HepG2 (cell line): Measurements from ENCODE around the gene B3GALT6. TPM values are rescaled to one million over a fixed set of nuclear protein-coding genes. Genes with fewer than 3 reads are reported as not detected.

ENCODE experiments used
- ATAC-seq: fragments of 200-7000 bp; cut with Tn5 transposase; 3 replicates; pipeline ENCODE4 v1.9.1; 2020; ENCODE audit warnings: mild to moderate bottlenecking, moderate library complexity
- BruUV-seq: library from RNA; stranded (reverse); fragments of 400-500 nt; replicated peaks from 2 replicates; lab custom pipeline; 2021; lab: Mats Ljungman, UMichigan
- CTCF ChIA-PET: fragments of 300-600 bp; formaldehyde crosslinking; extraction: SDS; loops from one replicate; lab custom pipeline; 2021; ENCODE audit warnings: low total read pairs, inconsistent platforms, low intra/inter-chr PET ratio; lab: Yijun Ruan, JAX
- POLR2A ChIA-PET: fragments of 350-600 bp; sonication (Branson Sonifier 250); formaldehyde crosslinking; loops from one replicate; lab custom pipeline; 2020; ENCODE audit warnings: antibody characterized with exemption, inconsistent platforms; lab: Yijun Ruan, JAX
- DNase-seq: peaks from one replicate; pipeline ENCODE4 v3.0.0-alpha.2; 2015; ENCODE audit warnings: low spot score
- FAIRE-seq: peaks from 3 replicates; lab custom pipeline; 2011; peaks lifted over from hg19 to GRCh38; lab: Jason Lieb, UNC
- H2AFZ ChIP-seq: one replicate; pipeline ENCODE4 v1.6.1; 2011; ENCODE audit warnings: low read length, inconsistent platforms
- H3K27ac ChIP-seq: fragments of 300-600 bp; 3 replicates; pipeline ENCODE4 v1.8.0; 2011; ENCODE audit warnings: mixed run types, mild to moderate bottlenecking, mixed read lengths, low read length, inconsistent platforms; ENCODE audit not compliant: insufficient read depth; ENCODE audit errors: extremely low read length
- H3K27me3 ChIP-seq, 2 experiments: fragments of 200-600 bp in 1 of 2; 2 replicates in 1 of 2; 3 replicates in 1 of 2; pipeline versions ENCODE4 v1.6.0 to v1.8.0; 2011; ENCODE audit warnings: low read length in 2 of 2, mild to moderate bottlenecking in 2 of 2, moderate library complexity in 2 of 2, inconsistent platforms in 1 of 2; ENCODE audit not compliant: insufficient read depth in 2 of 2, control insufficient read depth in 1 of 2
- H3K36me3 ChIP-seq, 2 experiments: fragments of 200-600 bp in 1 of 2; replicated peaks in 1 of 2; 2 replicates in 1 of 2; 3 replicates in 1 of 2; pipeline versions ENCODE4 v1.5.1 to v1.8.0; 2011; ENCODE audit warnings: low read length in 2 of 2, inconsistent platforms in 1 of 2; ENCODE audit not compliant: insufficient read depth in 2 of 2, control insufficient read depth in 1 of 2
- H3K4me1 ChIP-seq: 2 replicates; pipeline ENCODE4 v1.5.1; 2012; ENCODE audit warnings: low read length, inconsistent platforms; ENCODE audit not compliant: insufficient read depth
- H3K4me2 ChIP-seq: 2 replicates; pipeline ENCODE4 v1.6.0; 2011; ENCODE audit warnings: low read depth, low read length, inconsistent platforms
- H3K4me3 ChIP-seq, 3 experiments: fragments of 200-600 bp in 1 of 3; sonication (generic), shearing (Covaris generic) in 1 of 3; replicated peaks in 1 of 3; 2 replicates each; pipeline ENCODE4 v1.5.1; 2011 to 2016; ENCODE audit warnings: low read length in 3 of 3, inconsistent platforms in 2 of 3, low read depth in 2 of 3, mild to moderate bottlenecking in 2 of 3, control low read depth in 1 of 3, mixed read lengths in 1 of 3; ENCODE audit not compliant: insufficient read depth in 1 of 3
- H3K79me2 ChIP-seq: one replicate; pipeline ENCODE4 v1.6.1; 2011; ENCODE audit warnings: low read length, inconsistent platforms; ENCODE audit not compliant: insufficient read depth
- H3K9ac ChIP-seq: 2 replicates; pipeline ENCODE4 v1.6.0; 2011; ENCODE audit warnings: mild to moderate bottlenecking, low read depth, low read length, inconsistent platforms; ENCODE audit not compliant: insufficient read depth
- H3K9me3 ChIP-seq: 2 replicates; pipeline ENCODE4 v1.5.1; 2012; ENCODE audit warnings: mild to moderate bottlenecking, low read length
- H4K20me1 ChIP-seq: 2 replicates; pipeline ENCODE4 v1.6.0; 2011; ENCODE audit warnings: inconsistent platforms, mild to moderate bottlenecking, low read length, moderate library complexity; ENCODE audit not compliant: insufficient read depth
- AGO2 ChIP-seq: fragments of 200-400 bp; formaldehyde crosslinking; optimal IDR thresholded peaks from 2 replicates; pipeline ENCODE3; 2017; ENCODE audit warnings: mild to moderate bottlenecking, low read depth, low read length, moderate library complexity
- RBFOX2 ChIP-seq: fragments of 200-400 bp; formaldehyde crosslinking; IDR thresholded peaks from 2 replicates; pipeline ENCODE4 v1.6.1; 2017; ENCODE audit warnings: low read depth, mild to moderate bottlenecking, low read length
- ZNF121 ChIP-seq: sonication (generic); formaldehyde crosslinking; IDR thresholded peaks from 2 replicates; pipeline ENCODE4 v1.5.0; 2020; ENCODE audit warnings: mild to moderate bottlenecking, missing genetic modification reagents
- WGBS: methylation state at CpG from one replicate; pipeline ENCODE4 v1.1.6; 2017; ENCODE audit warnings: low lambda C conversion rate; 5-methylcytosine and 5-hydroxymethylcytosine counted together
- in situ Hi-C: cut with HindIII; loops from 2 replicates; pipeline ENCODE4 v1.10.0; 2017; ENCODE audit warnings: low pct_unique_long_range_greater_than_20kb; ENCODE audit not compliant: extremely low pct_ligation_motif_present
- intact Hi-C: fragments of 100-400 bp; cut with micrococcal nuclease; formaldehyde crosslinking; loops from one replicate; pipeline ENCODE4 v1.10.0; 2022; ENCODE audit not compliant: unreplicated experiment
- polyA plus RNA-seq, 8 experiments: library from polyadenylated mRNA; depleted of rRNA in 3 of 8; stranded (reverse) in 7 of 8; unstranded in 1 of 8; fragments of >200 nt; fragmentation: Illumina TruSeq in 4 of 8; extraction: Trizol in 4 of 8; gene quantifications; 2 replicates each; pipeline versions ENCODE4 v1.2.1 to v1.2.3, GENCODE V29; 2011 to 2016; ENCODE audit warnings: low read depth in 4 of 8, missing spikeins in 1 of 8, mixed read lengths in 1 of 8; ENCODE audit not compliant: insufficient read depth in 1 of 8
- total RNA-seq, 5 experiments: library from RNA; depleted of rRNA; stranded (reverse); fragments of >200 nt; fragmentation: Illumina TruSeq; extraction: Trizol; gene quantifications; 2 replicates each; pipeline ENCODE4 v1.2.3, GENCODE V29; 2016; ENCODE audit warnings: low read depth in 1 of 5
- TF ChIP-seq, protein P1 (sequence below): sonication (generic); formaldehyde crosslinking; IDR thresholded peaks from 2 replicates; pipeline ENCODE4 v1.4.0; 2020; ENCODE audit warnings: missing genetic modification reagents, low read depth, mild to moderate bottlenecking, borderline replicate concordance
- TF ChIP-seq, protein P2 (sequence below): sonication (generic); formaldehyde crosslinking; IDR thresholded peaks from 2 replicates; pipeline ENCODE4 v1.5.0; 2020; ENCODE audit warnings: mild to moderate bottlenecking, missing genetic modification reagents

B3GALT6 gene
- total and polyA plus RNA-seq, 2 of the 13 experiments (the other 11 are each of a cell fraction or from before 2014, with no cell fraction given), result 3.9 to 14.2 TPM

DNA sequence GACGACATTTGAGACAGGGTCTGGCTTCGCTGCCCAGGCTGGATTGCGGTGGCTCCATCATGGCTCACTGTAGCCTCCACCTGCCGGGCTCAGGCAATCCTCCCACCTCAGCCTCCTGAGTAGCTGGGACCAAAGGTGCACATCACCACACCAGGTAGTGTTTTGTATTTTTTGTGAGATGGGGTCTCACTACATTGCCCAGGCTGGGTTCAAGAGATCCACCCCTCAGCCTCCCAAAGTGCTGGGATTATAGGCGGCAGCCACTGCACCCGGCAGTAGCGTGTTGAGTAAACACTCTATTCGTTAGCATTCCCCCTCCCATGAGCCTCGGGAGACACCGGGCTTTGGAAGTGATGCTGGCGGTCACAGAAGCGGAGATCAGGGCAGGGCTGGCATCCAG, 21.3 kb downstream of the B3GALT6 start:
- no peak for FAIRE-seq

DNA sequence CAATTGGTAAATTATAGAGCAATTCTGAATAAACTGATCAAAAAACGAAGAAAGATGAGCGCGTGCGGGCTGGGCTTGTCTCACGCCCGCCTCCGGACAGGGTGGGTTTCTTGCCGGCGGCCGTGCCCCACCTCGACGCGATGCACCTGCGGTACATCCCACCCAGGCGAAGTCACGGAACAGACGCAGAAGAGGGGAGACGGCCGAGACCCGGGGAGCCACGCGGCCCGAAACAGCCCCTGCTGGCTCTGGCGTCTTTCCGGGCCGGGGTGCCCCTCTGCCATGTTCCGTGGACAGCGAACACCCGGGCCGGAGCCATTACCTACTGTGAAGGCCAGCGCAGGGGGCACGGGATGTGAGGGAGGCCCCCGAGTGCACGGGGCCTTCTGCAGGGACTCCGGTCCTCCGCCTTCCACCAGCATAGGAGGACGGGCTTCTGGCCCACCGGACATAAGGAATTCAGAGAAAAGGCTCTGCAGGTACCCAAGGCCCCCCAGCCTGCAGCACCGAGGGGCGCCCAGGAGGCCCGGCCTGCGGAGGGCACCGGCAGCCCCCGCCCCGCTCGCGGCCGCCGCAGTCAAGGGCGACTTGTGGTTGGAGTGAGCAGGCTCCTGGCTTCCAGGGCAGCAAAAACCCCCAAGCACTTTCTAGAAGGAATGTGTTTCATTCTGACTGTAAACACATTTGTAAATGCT, 22.1 kb downstream of the B3GALT6 start:
- peaks cover 10 to 23% of the 10 kb centered on the region in 2 experiments; a peak in 4 of 5 replicates for H3K36me3 ChIP-seq
- H3K79me2 ChIP-seq, result no peaks in the 10 kb centered on the region
- H3K27me3 ChIP-seq, result no peaks in the 10 kb centered on the region
- CTCF ChIA-PET, result interaction anchor here (0.7 kb wide), 1 partner anchor 132 kb away, joined by 3 read pairs; no protein-coding TSS in a partner anchor
- no peak overlapping the region for H3K9ac ChIP-seq
- H2AFZ ChIP-seq, result no peak overlapping the region
- no peak overlapping the region for H3K4me2 ChIP-seq
- intact Hi-C loops, result loop anchor here (5.0 kb wide), 1 partner anchor 132 kb away; no protein-coding TSS in a partner anchor
- no peak overlapping the region for H3K4me3 ChIP-seq
- H3K4me1 ChIP-seq, result no peaks in the 10 kb centered on the region
- BruUV-seq, result no TSS peak
- DNase-seq (no peak), FAIRE-seq (no peak)
- TF ChIP-seq, protein P1, sequence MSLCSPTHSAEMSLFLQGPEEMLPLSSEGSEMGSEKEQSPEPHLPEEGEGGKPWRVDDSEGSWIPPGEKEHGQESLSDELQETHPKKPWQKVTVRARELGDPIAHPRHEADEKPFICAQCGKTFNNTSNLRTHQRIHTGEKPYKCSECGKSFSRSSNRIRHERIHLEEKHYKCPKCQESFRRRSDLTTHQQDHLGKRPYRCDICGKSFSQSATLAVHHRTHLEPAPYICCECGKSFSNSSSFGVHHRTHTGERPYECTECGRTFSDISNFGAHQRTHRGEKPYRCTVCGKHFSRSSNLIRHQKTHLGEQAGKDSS (CRISPR knock-in tag), result no peak
- TF ChIP-seq AGO2, result peak; percentile 89
- peak; percentile 48; the same call in 1 of the 2 replicates for TF ChIP-seq RBFOX2
- TF ChIP-seq, all 625 proteins: peak for 2
- Histone ChIP-seq H3K27ac (no peak overlapping the region), H4K20me1 (no peaks in the 10 kb centered on the region), H3K9me3 (no peaks in the 10 kb centered on the region)
- ATAC-seq, result no peak
- POLR2A ChIA-PET, result no interaction called here
- whole genome bisulfite sequencing, result over 99% methylated on average over 36 of the region's 50 CpGs
- in situ Hi-C loops, result no loop called here

More for the DNA sequence above, 21.3 kb downstream of the B3GALT6 start:
- BruUV-seq, result no TSS peak
- no peak overlapping the region for H2AFZ ChIP-seq
- in situ Hi-C loops, result no loop called here
- peaks cover 7 to 15% of the 10 kb centered on the region in 2 experiments; a peak in 4 of 5 replicates for H3K36me3 ChIP-seq
- POLR2A ChIA-PET, result no interaction called here
- H3K9ac ChIP-seq, result no peak overlapping the region
- DNase-seq (no peak), ATAC-seq (no peak)
- no peak overlapping the region for H3K4me2 ChIP-seq
- TF ChIP-seq, protein P2, sequence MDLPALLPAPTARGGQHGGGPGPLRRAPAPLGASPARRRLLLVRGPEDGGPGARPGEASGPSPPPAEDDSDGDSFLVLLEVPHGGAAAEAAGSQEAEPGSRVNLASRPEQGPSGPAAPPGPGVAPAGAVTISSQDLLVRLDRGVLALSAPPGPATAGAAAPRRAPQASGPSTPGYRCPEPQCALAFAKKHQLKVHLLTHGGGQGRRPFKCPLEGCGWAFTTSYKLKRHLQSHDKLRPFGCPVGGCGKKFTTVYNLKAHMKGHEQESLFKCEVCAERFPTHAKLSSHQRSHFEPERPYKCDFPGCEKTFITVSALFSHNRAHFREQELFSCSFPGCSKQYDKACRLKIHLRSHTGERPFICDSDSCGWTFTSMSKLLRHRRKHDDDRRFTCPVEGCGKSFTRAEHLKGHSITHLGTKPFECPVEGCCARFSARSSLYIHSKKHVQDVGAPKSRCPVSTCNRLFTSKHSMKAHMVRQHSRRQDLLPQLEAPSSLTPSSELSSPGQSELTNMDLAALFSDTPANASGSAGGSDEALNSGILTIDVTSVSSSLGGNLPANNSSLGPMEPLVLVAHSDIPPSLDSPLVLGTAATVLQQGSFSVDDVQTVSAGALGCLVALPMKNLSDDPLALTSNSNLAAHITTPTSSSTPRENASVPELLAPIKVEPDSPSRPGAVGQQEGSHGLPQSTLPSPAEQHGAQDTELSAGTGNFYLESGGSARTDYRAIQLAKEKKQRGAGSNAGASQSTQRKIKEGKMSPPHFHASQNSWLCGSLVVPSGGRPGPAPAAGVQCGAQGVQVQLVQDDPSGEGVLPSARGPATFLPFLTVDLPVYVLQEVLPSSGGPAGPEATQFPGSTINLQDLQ, result no peak
- TF ChIP-seq ZNF121 (CRISPR knock-in tag), result peak; percentile 91
- no peaks in the 10 kb centered on the region for H3K27me3 ChIP-seq
- CTCF ChIA-PET, result no interaction called here
- H3K79me2 ChIP-seq, result no peaks in the 10 kb centered on the region
- WGBS, result 93% methylated on average over 6 of the region's 12 CpGs
- H3K27ac ChIP-seq, result no peak overlapping the region
- no peak overlapping the region for H3K4me3 ChIP-seq
- H3K9me3 ChIP-seq, result no peaks in the 10 kb centered on the region
- no peaks in the 10 kb centered on the region for H4K20me1 ChIP-seq
- no peaks in the 10 kb centered on the region for H3K4me1 ChIP-seq
- intact Hi-C loops, result loop anchor here (5.0 kb wide), 1 partner anchor 131 kb away; no protein-coding TSS in a partner anchor
